ENCODE results near the gene NFYB.

Gene NFYB

GRCh38 chr12:104133321-104133720 is 4.7 kb downstream of the NFYB start:
- H3K4me3 ChIP-seq (ENCODE audit: low read length) = no peak overlapping the region
- DNase-seq (ENCODE audit: low read depth) = no peak
- TF ChIP-seq, protein P1, sequence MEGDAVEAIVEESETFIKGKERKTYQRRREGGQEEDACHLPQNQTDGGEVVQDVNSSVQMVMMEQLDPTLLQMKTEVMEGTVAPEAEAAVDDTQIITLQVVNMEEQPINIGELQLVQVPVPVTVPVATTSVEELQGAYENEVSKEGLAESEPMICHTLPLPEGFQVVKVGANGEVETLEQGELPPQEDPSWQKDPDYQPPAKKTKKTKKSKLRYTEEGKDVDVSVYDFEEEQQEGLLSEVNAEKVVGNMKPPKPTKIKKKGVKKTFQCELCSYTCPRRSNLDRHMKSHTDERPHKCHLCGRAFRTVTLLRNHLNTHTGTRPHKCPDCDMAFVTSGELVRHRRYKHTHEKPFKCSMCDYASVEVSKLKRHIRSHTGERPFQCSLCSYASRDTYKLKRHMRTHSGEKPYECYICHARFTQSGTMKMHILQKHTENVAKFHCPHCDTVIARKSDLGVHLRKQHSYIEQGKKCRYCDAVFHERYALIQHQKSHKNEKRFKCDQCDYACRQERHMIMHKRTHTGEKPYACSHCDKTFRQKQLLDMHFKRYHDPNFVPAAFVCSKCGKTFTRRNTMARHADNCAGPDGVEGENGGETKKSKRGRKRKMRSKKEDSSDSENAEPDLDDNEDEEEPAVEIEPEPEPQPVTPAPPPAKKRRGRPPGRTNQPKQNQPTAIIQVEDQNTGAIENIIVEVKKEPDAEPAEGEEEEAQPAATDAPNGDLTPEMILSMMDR (conservative IDR thresholded peaks at IDR 0.05; ENCODE audit: low read depth, low read length) = no peak

DNA sequence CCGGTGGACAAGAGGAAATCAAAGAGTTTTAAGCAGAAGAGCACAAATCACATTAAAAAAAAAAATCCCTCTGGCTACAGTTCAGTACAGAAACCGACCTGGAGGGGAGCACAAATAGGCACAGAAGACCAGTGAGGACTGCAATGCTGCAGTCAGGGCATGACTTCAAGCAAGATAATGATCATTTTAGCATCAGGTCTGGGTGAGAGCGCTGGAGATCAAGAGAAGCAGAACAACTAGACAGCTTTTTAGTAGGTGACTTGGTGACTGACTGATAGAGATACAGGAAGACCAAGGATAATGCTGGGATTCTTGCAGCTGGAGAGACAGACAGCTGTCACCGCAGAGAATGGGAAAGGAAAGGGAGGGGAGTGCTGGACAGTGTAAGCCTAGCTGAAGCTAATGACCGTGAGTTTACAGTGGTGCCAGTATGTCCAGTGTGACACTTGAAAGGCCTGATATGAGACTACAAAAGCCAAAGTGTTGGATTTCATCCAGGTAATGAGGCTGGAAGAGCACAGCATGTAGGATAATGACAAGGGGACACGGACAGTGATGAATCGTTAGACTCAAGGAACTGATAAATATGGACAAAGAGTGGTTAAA is 5.6 kb downstream of the NFYB start:
- no peak for DNase-seq (ENCODE audit: low read depth)
- TF ChIP-seq, protein P1 (conservative IDR thresholded peaks at IDR 0.05; ENCODE audit: low read depth, low read length) = no peak

GRCh38 chr12:104131609-104132008 is 6.4 kb downstream of the NFYB start:
- no peak for DNase-seq (ENCODE audit: low read depth)
- TF ChIP-seq, protein P1 (conservative IDR thresholded peaks at IDR 0.05; ENCODE audit: low read depth, low read length) = no peak
- H3K4me3 ChIP-seq (ENCODE audit: low read length) = no peak overlapping the region

More for the DNA sequence above, 5.6 kb downstream of the NFYB start:
- H3K4me3 ChIP-seq (ENCODE audit: low read length) = no peak overlapping the region

DNA sequence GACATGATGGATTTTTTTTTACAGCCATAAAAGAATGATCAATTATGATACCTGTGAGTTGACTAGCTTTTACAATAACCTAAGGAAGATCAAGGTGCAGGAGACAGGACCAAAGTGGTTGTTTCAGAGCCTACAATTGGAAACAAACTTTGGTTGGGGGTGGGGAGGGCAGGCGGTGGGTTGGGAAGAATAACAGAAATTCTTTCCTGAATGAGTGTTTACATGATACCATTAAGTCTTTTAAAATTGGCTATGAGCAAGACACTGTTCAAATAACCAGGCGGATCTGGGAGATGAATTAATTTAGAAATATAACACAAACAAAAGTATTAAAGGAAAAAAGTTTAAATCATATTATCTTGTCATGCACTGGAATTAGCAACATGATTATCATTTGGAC is 7.2 kb downstream of the NFYB start:
- DNase-seq (ENCODE audit: low read depth) = no peak
- TF ChIP-seq, protein P1 (conservative IDR thresholded peaks at IDR 0.05; ENCODE audit: low read depth, low read length) = no peak
- H3K4me3 ChIP-seq (ENCODE audit: low read length) = no peak overlapping the region

GRCh38 chr12:104126548-104126947 is 11.5 kb downstream of the NFYB start:
- no peak for DNase-seq (ENCODE audit: low read depth)
- TF ChIP-seq, protein P1 (conservative IDR thresholded peaks at IDR 0.05; ENCODE audit: low read depth, low read length) = no peak

DNA sequence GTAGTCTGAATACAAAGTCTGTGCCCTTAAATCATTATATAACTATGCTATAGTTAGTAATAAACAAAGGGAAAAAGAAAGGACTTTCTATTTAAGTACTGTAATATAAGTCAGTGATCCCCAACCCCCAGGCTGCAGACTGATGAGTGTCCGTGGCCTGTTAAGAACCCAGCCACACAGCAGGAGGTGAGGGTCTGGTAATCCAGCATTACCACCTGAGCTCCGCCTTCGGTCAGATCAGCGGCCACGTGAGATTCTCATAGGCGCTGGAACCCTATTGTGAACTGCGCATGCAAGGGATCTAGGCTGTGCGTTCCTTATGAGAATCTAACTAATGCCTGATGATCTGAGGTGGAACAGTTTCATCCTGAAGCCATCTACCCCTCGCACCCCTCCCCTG is 15.7 kb downstream of the NFYB start:
- TF ChIP-seq, protein P1 (conservative IDR thresholded peaks at IDR 0.05; ENCODE audit: low read depth, low read length) = no peak
- no peak overlapping the region for H3K4me3 ChIP-seq (ENCODE audit: low read length)
- DNase-seq (ENCODE audit: low read depth) = no peak

More at GRCh38 chr12:104126548-104126947, 11.5 kb downstream of the NFYB start:
- no peak overlapping the region for H3K4me3 ChIP-seq (ENCODE audit: low read length)

DNA sequence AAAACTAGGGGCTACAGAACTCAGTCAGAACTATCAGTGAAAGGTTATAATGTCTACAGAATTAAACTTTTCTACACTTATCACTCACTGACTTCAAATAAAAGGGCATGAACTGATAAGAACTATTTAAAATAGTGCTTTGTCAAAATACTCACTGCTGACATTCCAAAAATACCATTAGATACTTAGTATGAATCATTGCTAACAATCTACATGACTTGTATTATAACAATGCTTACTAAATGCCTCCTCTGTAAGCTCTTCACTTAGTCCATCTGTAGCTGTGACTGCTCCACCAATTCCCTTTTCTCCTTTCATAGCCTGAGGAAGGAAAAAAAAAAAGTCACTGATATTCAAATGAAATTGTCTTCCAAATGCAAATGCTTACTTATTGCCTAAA is 17.0 kb downstream of the NFYB start:
- TF ChIP-seq, protein P1 (conservative IDR thresholded peaks at IDR 0.05; ENCODE audit: low read depth, low read length) = no peak
- peak; percentile 38 for DNase-seq (ENCODE audit: low read depth)

More for the DNA sequence above, 17.0 kb downstream of the NFYB start:
- no peak overlapping the region for H3K4me3 ChIP-seq (ENCODE audit: low read length)
